HepG2 (cell line): ENCODE results near the gene C19orf38. TPM values are rescaled to one million over a fixed set of nuclear protein-coding genes. Genes with fewer than 3 reads are reported as not detected.

Experiments used
- ATAC-seq: fragments of 200-7000 bp; cut with Tn5 transposase; 3 replicates; pipeline ENCODE4 v1.9.1; 2020; ENCODE audit warnings: mild to moderate bottlenecking, moderate library complexity
- BruUV-seq: library from RNA; stranded (reverse); fragments of 400-500 nt; replicated peaks from 2 replicates; lab custom pipeline; 2021; lab: Mats Ljungman, UMichigan
- CTCF ChIA-PET: fragments of 300-600 bp; formaldehyde crosslinking; extraction: SDS; loops from one replicate; lab custom pipeline; 2021; ENCODE audit warnings: low total read pairs, inconsistent platforms, low intra/inter-chr PET ratio; lab: Yijun Ruan, JAX
- POLR2A ChIA-PET: fragments of 350-600 bp; sonication (Branson Sonifier 250); formaldehyde crosslinking; loops from one replicate; lab custom pipeline; 2020; ENCODE audit warnings: antibody characterized with exemption, inconsistent platforms; lab: Yijun Ruan, JAX
- DNase-seq: peaks from one replicate; pipeline ENCODE4 v3.0.0-alpha.2; 2015; ENCODE audit warnings: low spot score
- FAIRE-seq: peaks from 3 replicates; lab custom pipeline; 2011; peaks lifted over from hg19 to GRCh38; lab: Jason Lieb, UNC
- H2AFZ ChIP-seq: one replicate; pipeline ENCODE4 v1.6.1; 2011; ENCODE audit warnings: low read length, inconsistent platforms
- H3K27ac ChIP-seq: fragments of 300-600 bp; 3 replicates; pipeline ENCODE4 v1.8.0; 2011; ENCODE audit warnings: mixed run types, mild to moderate bottlenecking, mixed read lengths, low read length, inconsistent platforms; ENCODE audit not compliant: insufficient read depth; ENCODE audit errors: extremely low read length
- H3K27me3 ChIP-seq, 2 experiments: fragments of 200-600 bp in 1 of 2; 2 replicates in 1 of 2; 3 replicates in 1 of 2; pipeline versions ENCODE4 v1.6.0 to v1.8.0; 2011; ENCODE audit warnings: low read length in 2 of 2, mild to moderate bottlenecking in 2 of 2, moderate library complexity in 2 of 2, inconsistent platforms in 1 of 2; ENCODE audit not compliant: insufficient read depth in 2 of 2, control insufficient read depth in 1 of 2
- H3K36me3 ChIP-seq, 2 experiments: fragments of 200-600 bp in 1 of 2; replicated peaks in 1 of 2; 2 replicates in 1 of 2; 3 replicates in 1 of 2; pipeline versions ENCODE4 v1.5.1 to v1.8.0; 2011; ENCODE audit warnings: low read length in 2 of 2, inconsistent platforms in 1 of 2; ENCODE audit not compliant: insufficient read depth in 2 of 2, control insufficient read depth in 1 of 2
- H3K4me1 ChIP-seq: 2 replicates; pipeline ENCODE4 v1.5.1; 2012; ENCODE audit warnings: low read length, inconsistent platforms; ENCODE audit not compliant: insufficient read depth
- H3K4me2 ChIP-seq: 2 replicates; pipeline ENCODE4 v1.6.0; 2011; ENCODE audit warnings: low read depth, low read length, inconsistent platforms
- H3K4me3 ChIP-seq, 3 experiments: fragments of 200-600 bp in 1 of 3; sonication (generic), shearing (Covaris generic) in 1 of 3; replicated peaks in 1 of 3; 2 replicates each; pipeline ENCODE4 v1.5.1; 2011 to 2016; ENCODE audit warnings: low read length in 3 of 3, inconsistent platforms in 2 of 3, low read depth in 2 of 3, mild to moderate bottlenecking in 2 of 3, control low read depth in 1 of 3, mixed read lengths in 1 of 3; ENCODE audit not compliant: insufficient read depth in 1 of 3
- H3K79me2 ChIP-seq: one replicate; pipeline ENCODE4 v1.6.1; 2011; ENCODE audit warnings: low read length, inconsistent platforms; ENCODE audit not compliant: insufficient read depth
- H3K9ac ChIP-seq: 2 replicates; pipeline ENCODE4 v1.6.0; 2011; ENCODE audit warnings: mild to moderate bottlenecking, low read depth, low read length, inconsistent platforms; ENCODE audit not compliant: insufficient read depth
- H3K9me3 ChIP-seq: 2 replicates; pipeline ENCODE4 v1.5.1; 2012; ENCODE audit warnings: mild to moderate bottlenecking, low read length
- H4K20me1 ChIP-seq: 2 replicates; pipeline ENCODE4 v1.6.0; 2011; ENCODE audit warnings: inconsistent platforms, mild to moderate bottlenecking, low read length, moderate library complexity; ENCODE audit not compliant: insufficient read depth
- CEBPB ChIP-seq: IDR thresholded peaks from 2 replicates; pipeline ENCODE4 v1.6.1; 2011; ENCODE audit warnings: low read depth, low read length, improper control_type of control experiment, borderline replicate concordance
- CEBPG ChIP-seq: IDR thresholded peaks from 2 replicates; pipeline ENCODE4 v1.6.1; 2016
- FOXP1 ChIP-seq, 2 experiments: fragments of 450-650 bp in 1 of 2; IDR thresholded peaks; 2 replicates each; pipeline ENCODE4 v1.6.1; 2017 to 2018; ENCODE audit warnings: antibody characterized with exemption in 1 of 2
- ZMYM3 ChIP-seq: sonication (generic); formaldehyde crosslinking; IDR thresholded peaks from 2 replicates; pipeline ENCODE4 v1.5.1; 2020; ENCODE audit warnings: mild to moderate bottlenecking, missing genetic modification reagents
- ZNF121 ChIP-seq: sonication (generic); formaldehyde crosslinking; IDR thresholded peaks from 2 replicates; pipeline ENCODE4 v1.5.0; 2020; ENCODE audit warnings: mild to moderate bottlenecking, missing genetic modification reagents
- ZNF207 ChIP-seq: fragments of 450-650 bp; IDR thresholded peaks from 2 replicates; pipeline ENCODE4 v1.6.1; 2016; ENCODE audit warnings: antibody characterized with exemption, borderline replicate concordance
- ZNF557 ChIP-seq: sonication (generic); formaldehyde crosslinking; IDR thresholded peaks from 2 replicates; pipeline ENCODE4 v1.4.0; 2020; ENCODE audit warnings: missing genetic modification reagents
- WGBS: methylation state at CpG from one replicate; pipeline ENCODE4 v1.1.6; 2017; ENCODE audit warnings: low lambda C conversion rate; 5-methylcytosine and 5-hydroxymethylcytosine counted together
- in situ Hi-C: cut with HindIII; loops from 2 replicates; pipeline ENCODE4 v1.10.0; 2017; ENCODE audit warnings: low pct_unique_long_range_greater_than_20kb; ENCODE audit not compliant: extremely low pct_ligation_motif_present
- intact Hi-C: fragments of 100-400 bp; cut with micrococcal nuclease; formaldehyde crosslinking; loops from one replicate; pipeline ENCODE4 v1.10.0; 2022; ENCODE audit not compliant: unreplicated experiment
- polyA plus RNA-seq, 8 experiments: library from polyadenylated mRNA; depleted of rRNA in 3 of 8; stranded (reverse) in 7 of 8; unstranded in 1 of 8; fragments of >200 nt; fragmentation: Illumina TruSeq in 4 of 8; extraction: Trizol in 4 of 8; gene quantifications; 2 replicates each; pipeline versions ENCODE4 v1.2.1 to v1.2.3, GENCODE V29; 2011 to 2016; ENCODE audit warnings: low read depth in 4 of 8, missing spikeins in 1 of 8, mixed read lengths in 1 of 8; ENCODE audit not compliant: insufficient read depth in 1 of 8
- total RNA-seq, 5 experiments: library from RNA; depleted of rRNA; stranded (reverse); fragments of >200 nt; fragmentation: Illumina TruSeq; extraction: Trizol; gene quantifications; 2 replicates each; pipeline ENCODE4 v1.2.3, GENCODE V29; 2016; ENCODE audit warnings: low read depth in 1 of 5
- TF ChIP-seq, protein P1 (sequence below): sonication (generic); formaldehyde crosslinking; IDR thresholded peaks from 2 replicates; pipeline ENCODE4 v1.5.0; 2020; ENCODE audit warnings: mild to moderate bottlenecking, missing genetic modification reagents
- TF ChIP-seq, protein P2 (sequence below): IDR thresholded peaks from 2 replicates; pipeline ENCODE4 v1.6.1; 2018; ENCODE audit warnings: missing genetic modification reagents
- TF ChIP-seq, protein P3 (sequence below): sonication (generic); formaldehyde crosslinking; IDR thresholded peaks from 2 replicates; pipeline ENCODE4 v1.9.0; 2021; ENCODE audit warnings: missing genetic modification reagents, mild to moderate bottlenecking, borderline replicate concordance

Gene C19orf38
- total and polyA plus RNA-seq, 2 of the 13 experiments (the other 11 are each of a cell fraction or from before 2014, with no cell fraction given): 0.11 TPM; not detected in 1

DNA sequence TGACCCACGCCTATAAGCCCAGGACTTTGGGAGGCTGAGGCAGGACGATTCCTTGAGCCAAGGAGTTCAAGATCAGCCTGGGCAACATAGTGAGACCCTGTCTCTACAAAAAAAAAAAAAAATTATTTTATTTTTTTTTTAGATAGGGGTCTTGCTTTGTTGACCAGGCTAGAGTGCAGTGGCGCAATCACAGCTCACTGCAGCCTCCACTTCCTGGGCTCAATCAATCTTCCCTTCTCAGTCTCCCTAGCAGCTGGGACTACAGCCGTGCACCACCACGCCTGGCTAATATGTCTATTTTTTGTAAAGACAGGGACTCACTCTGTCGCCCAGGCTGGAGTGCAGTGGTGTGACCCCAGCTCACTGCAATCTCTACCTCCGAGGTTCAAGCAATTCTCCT, 4.7 kb downstream of the C19orf38 start:
- intact Hi-C loops (no loop called here), in situ Hi-C loops (no loop called here)
- Histone ChIP-seq H3K27me3 (no peaks in the 10 kb centered on the region; a peak in 1 of 5 replicates), H3K36me3 (no peaks in the 10 kb centered on the region), H4K20me1 (no peaks in the 10 kb centered on the region), H3K79me2 (no peaks in the 10 kb centered on the region), H3K4me3 (no peak overlapping the region), H2AFZ (no peak overlapping the region), H3K9me3 (no peaks in the 10 kb centered on the region), H3K4me1 (peaks cover 36% of the 10 kb centered on the region), H3K4me2 (0 out of 2 replicates have a peak overlapping the region, but pooled peaks have one; percentile 7), H3K27ac (no peak overlapping the region)
- ChIA-PET POLR2A (interaction anchor here (2.3 to 2.5 kb wide), 2 partner anchors 11 to 17 kb away, joined by 9 to 30 read pairs; partner anchors contain the start of gene TMED1), CTCF (no interaction called here)
- BruUV-seq: no TSS peak
- DNase-seq (no peak), FAIRE-seq (no peak)
- 10% methylated on average over 7 of the region's 7 CpGs for WGBS
- TF ChIP-seq, protein P1, sequence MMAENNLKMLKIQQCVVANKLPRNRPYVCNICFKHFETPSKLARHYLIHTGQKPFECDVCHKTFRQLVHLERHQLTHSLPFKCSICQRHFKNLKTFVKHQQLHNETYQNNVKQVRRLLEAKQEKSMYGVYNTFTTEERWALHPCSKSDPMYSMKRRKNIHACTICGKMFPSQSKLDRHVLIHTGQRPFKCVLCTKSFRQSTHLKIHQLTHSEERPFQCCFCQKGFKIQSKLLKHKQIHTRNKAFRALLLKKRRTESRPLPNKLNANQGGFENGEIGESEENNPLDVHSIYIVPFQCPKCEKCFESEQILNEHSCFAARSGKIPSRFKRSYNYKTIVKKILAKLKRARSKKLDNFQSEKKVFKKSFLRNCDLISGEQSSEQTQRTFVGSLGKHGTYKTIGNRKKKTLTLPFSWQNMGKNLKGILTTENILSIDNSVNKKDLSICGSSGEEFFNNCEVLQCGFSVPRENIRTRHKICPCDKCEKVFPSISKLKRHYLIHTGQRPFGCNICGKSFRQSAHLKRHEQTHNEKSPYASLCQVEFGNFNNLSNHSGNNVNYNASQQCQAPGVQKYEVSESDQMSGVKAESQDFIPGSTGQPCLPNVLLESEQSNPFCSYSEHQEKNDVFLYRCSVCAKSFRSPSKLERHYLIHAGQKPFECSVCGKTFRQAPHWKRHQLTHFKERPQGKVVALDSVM (CRISPR knock-in tag): peak; percentile 81
- TF ChIP-seq CEBPG (CRISPR knock-in tag) (peak; percentile 49; the same call in 1 of the 2 replicates), ZNF557 (CRISPR knock-in tag) (no peak), ZMYM3 (CRISPR knock-in tag) (0 out of 2 replicates have a peak, but pooled peaks have one; percentile 21), CEBPB (peak; percentile 32; the same call in 1 of the 2 replicates), ZNF121 (peak; percentile 83), FOXP1 (IDR thresholded peaks at IDR 0.05) (no peak), FOXP1 (CRISPR knock-in tag; IDR thresholded peaks at IDR 0.05) (no peak), ZNF207 (no peak)
- TF ChIP-seq, protein P2, sequence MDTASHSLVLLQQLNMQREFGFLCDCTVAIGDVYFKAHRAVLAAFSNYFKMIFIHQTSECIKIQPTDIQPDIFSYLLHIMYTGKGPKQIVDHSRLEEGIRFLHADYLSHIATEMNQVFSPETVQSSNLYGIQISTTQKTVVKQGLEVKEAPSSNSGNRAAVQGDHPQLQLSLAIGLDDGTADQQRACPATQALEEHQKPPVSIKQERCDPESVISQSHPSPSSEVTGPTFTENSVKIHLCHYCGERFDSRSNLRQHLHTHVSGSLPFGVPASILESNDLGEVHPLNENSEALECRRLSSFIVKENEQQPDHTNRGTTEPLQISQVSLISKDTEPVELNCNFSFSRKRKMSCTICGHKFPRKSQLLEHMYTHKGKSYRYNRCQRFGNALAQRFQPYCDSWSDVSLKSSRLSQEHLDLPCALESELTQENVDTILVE (CRISPR knock-in tag): no peak
- TF ChIP-seq, protein P3, sequence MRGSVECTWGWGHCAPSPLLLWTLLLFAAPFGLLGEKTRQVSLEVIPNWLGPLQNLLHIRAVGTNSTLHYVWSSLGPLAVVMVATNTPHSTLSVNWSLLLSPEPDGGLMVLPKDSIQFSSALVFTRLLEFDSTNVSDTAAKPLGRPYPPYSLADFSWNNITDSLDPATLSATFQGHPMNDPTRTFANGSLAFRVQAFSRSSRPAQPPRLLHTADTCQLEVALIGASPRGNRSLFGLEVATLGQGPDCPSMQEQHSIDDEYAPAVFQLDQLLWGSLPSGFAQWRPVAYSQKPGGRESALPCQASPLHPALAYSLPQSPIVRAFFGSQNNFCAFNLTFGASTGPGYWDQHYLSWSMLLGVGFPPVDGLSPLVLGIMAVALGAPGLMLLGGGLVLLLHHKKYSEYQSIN (CRISPR knock-in tag): no peak
- TF ChIP-seq, all 625 proteins: peak for 5
- no peak for ATAC-seq
- H3K9ac ChIP-seq: no peak overlapping the region
